ENCODE data around the gene CENPQ. TPM values are rescaled to one million over a fixed set of nuclear protein-coding genes. Genes with fewer than 3 reads are reported as not detected.

The CENPQ gene
- polyA plus RNA-seq, 1 experiment: 2.1 TPM

DNA sequence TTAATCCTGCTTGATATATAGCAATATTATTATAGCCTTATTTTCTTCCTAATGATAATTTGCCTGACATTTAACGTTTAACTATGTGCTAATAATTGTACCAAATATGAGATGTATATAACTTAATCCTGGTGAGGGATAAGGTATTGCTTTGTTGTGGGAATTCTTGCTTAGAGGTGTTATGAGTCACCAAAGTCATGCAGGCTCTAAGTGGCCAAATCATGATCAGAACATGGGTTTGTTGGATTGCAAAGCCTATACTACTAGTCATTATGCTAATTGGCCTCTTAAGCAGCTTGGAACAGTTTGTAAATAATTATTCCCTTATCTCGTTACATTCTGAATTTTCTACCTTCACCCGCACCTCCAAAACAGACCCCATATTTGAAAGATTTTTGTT lies 65.4 kb downstream of the CENPQ start:
- ChIA-PET POLR2A (interaction anchor here (0.7 kb wide), 1 partner anchor 176 kb away, joined by 7 read pairs; no protein-coding TSS in a partner anchor), CTCF (interaction anchor here (8.7 kb wide), 1 partner anchor 80 kb away, joined by 107 read pairs; no protein-coding TSS in a partner anchor)
- TF ChIP-seq, protein P1, sequence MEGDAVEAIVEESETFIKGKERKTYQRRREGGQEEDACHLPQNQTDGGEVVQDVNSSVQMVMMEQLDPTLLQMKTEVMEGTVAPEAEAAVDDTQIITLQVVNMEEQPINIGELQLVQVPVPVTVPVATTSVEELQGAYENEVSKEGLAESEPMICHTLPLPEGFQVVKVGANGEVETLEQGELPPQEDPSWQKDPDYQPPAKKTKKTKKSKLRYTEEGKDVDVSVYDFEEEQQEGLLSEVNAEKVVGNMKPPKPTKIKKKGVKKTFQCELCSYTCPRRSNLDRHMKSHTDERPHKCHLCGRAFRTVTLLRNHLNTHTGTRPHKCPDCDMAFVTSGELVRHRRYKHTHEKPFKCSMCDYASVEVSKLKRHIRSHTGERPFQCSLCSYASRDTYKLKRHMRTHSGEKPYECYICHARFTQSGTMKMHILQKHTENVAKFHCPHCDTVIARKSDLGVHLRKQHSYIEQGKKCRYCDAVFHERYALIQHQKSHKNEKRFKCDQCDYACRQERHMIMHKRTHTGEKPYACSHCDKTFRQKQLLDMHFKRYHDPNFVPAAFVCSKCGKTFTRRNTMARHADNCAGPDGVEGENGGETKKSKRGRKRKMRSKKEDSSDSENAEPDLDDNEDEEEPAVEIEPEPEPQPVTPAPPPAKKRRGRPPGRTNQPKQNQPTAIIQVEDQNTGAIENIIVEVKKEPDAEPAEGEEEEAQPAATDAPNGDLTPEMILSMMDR (IDR thresholded peaks at IDR 0.05; ENCODE audit: insufficient read depth, low read depth, low read length): no peak
- no peaks in the 10 kb centered on the region for H3K36me3 ChIP-seq (ENCODE audit: control insufficient read depth, insufficient read depth, low read length)
- no peaks in the 10 kb centered on the region; the same call in 1 of the 2 replicates for H3K27me3 ChIP-seq (ENCODE audit: control insufficient read depth, insufficient read depth, low read length)
- H3K4me3 ChIP-seq (ENCODE audit: low read depth, low read length): no peak overlapping the region
- no peak for DNase-seq (ENCODE audit: low read depth)

DNA sequence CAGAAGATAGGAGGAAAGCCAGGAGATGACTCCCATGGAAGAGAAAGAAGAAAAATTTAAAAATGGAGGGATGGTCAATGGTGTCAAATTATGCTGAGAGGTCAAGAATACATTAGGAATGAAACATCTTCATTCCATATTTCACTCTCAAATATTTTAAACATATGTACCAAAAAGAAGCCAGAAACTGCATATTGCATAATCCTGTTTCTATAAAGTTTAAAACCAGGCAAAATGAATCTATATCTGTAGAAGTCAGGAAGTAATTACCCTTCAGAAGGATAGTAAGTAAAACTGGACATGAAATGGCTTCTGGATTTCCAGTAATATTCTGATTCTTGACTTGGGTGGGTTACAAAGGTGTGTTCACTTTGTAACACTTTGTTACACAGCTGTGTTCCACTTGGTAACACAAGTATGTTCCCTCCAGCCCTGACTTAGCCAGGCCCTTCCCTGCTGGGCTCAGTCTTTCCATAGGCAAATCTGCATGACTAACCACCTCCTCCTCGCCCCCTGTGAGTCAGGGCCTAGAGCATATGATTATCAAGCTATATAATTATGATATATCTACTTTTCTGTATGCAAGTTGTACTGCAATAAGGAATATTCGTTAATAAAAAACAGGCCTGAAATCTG lies 67.1 kb downstream of the CENPQ start:
- DNase-seq (ENCODE audit: low read depth): no peak
- Histone ChIP-seq H3K4me3 (ENCODE audit: low read depth, low read length) (no peak overlapping the region), H3K36me3 (ENCODE audit: control insufficient read depth, insufficient read depth, low read length) (no peaks in the 10 kb centered on the region), H3K27me3 (ENCODE audit: control insufficient read depth, insufficient read depth, low read length) (no peaks in the 10 kb centered on the region; the same call in 1 of the 2 replicates)
- TF ChIP-seq, protein P1 (IDR thresholded peaks at IDR 0.05; ENCODE audit: insufficient read depth, low read depth, low read length): no peak
- CTCF ChIA-PET: interaction anchor here (0.7 to 8.7 kb wide), 5 partner anchors 41 to 386 kb away, joined by 3 to 107 read pairs (median 3); no protein-coding TSS in a partner anchor
- POLR2A ChIA-PET: no interaction called here

DNA sequence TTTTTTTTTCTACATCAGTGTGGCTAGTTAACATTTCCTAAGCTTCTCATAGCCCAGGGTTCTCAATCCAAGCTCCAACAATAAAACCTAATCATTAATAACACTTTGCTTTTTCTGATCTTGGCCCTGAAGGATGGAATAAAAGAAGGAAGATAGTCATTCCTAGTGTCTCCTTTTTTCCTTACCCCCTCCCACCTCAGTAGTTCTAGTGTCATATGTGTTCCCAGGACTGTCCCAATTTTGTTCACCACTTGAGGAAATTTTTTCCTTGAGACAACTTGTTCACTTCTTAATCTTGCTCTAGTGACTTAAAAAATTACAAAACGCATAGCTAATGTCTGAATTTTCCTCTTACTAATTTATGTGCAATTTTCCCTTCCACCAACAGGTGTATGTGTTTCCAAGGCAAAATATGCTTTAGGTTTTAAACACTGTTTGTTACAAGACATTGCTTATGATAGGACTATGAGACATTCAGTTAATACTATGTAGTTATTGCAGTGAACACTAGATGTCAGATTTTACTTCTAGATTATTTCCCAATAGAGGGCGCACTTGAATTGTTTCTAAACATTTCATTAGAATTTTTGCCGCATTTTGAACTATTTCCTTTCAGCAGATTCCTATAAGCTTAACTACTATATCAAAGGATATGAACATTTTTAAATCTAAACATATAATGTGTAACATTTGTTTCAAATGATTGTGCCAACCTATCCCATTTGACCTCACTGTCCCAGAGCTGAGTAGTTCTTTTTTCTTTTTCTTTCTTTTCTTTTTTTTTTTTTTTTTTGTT lies 68.8 kb downstream of the CENPQ start:
- Histone ChIP-seq H3K4me3 (ENCODE audit: low read depth, low read length) (no peak overlapping the region), H3K36me3 (ENCODE audit: control insufficient read depth, insufficient read depth, low read length) (no peaks in the 10 kb centered on the region), H3K27me3 (ENCODE audit: control insufficient read depth, insufficient read depth, low read length) (no peaks in the 10 kb centered on the region; the same call in 1 of the 2 replicates)
- ChIA-PET CTCF (interaction anchor here (0.6 to 8.7 kb wide), 24 partner anchors 8 to 617 kb away, joined by 3 to 107 read pairs (median 3); no protein-coding TSS in a partner anchor), POLR2A (interaction anchor here (0.6 kb wide), 1 partner anchor 79 kb away, joined by 5 read pairs; no protein-coding TSS in a partner anchor)
- DNase-seq (ENCODE audit: low read depth): peak; percentile 12
- TF ChIP-seq, protein P1 (IDR thresholded peaks at IDR 0.05; ENCODE audit: insufficient read depth, low read depth, low read length): peak; percentile 74

DNA sequence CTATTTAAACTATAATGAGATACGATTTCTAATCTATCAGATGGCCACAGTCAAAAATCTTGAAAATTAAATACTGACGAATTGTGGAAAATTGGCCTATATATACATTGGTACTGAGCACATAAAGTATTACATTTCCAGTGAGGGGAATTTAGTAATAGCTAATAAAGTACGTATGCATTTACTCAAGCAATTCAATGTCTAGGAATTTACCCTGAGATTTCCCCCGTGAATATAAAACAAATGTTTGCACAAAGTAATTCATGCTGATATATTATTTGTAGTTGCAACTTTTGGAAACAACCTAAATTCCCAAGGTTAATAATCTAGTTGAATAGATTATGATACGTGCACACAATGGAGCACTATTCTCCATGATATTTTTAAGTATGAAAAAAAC lies 72.6 kb downstream of the CENPQ start:
- no peaks in the 10 kb centered on the region for H3K36me3 ChIP-seq (ENCODE audit: control insufficient read depth, insufficient read depth, low read length)
- H3K4me3 ChIP-seq (ENCODE audit: low read depth, low read length): no peak overlapping the region
- ChIA-PET CTCF (interaction anchor here (1.3 to 8.7 kb wide), 2 partner anchors 29 to 73 kb away, joined by 3 to 107 read pairs; no protein-coding TSS in a partner anchor), POLR2A (no interaction called here)
- no peaks in the 10 kb centered on the region for H3K27me3 ChIP-seq (ENCODE audit: control insufficient read depth, insufficient read depth, low read length)
- TF ChIP-seq, protein P1 (IDR thresholded peaks at IDR 0.05; ENCODE audit: insufficient read depth, low read depth, low read length): no peak
- DNase-seq (ENCODE audit: low read depth): no peak

DNA sequence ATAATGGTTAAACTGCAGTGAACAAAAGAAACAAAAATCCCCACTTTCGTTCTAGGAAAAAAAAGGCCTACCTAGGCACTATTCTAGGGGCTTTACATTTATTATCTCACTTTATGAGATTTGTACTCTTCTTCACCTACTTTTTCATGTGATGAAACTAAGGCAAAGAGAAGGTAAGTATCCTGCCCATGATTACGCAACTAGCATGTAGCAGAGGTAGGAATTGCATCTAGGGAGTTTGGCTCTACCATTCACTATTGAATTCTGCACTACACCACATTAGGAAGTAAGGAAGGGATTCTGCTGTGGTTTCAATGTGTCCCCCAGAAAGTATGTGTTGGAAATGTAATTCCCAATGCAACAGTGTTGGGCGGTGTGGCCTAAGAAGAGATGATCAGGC lies 75.9 kb downstream of the CENPQ start:
- no peak overlapping the region for H3K4me3 ChIP-seq (ENCODE audit: low read depth, low read length)
- H3K36me3 ChIP-seq (ENCODE audit: control insufficient read depth, insufficient read depth, low read length): no peaks in the 10 kb centered on the region
- POLR2A ChIA-PET: no interaction called here
- no peak for DNase-seq (ENCODE audit: low read depth)
- H3K27me3 ChIP-seq (ENCODE audit: control insufficient read depth, insufficient read depth, low read length): no peaks in the 10 kb centered on the region
- TF ChIP-seq, protein P1 (IDR thresholded peaks at IDR 0.05; ENCODE audit: insufficient read depth, low read depth, low read length): no peak
- CTCF ChIA-PET: no interaction called here

Measured in BJ (cell line).